HCT116 (cell line): ENCODE measurements around the gene DAZAP1. TPM values are rescaled to one million over a fixed set of nuclear protein-coding genes. Genes with fewer than 3 reads are reported as not detected.
A peak's percentile ranks its signal among the peaks of the same experiment; 100 is the strongest.

Experiments
- ATAC-seq: fragments of 200-7000 bp; cut with Tn5 transposase; 2 replicates; pipeline ENCODE4 v1.9.1; 2020; ENCODE audit warnings: mild to moderate bottlenecking, moderate library complexity
- BruUV-seq: library from RNA; stranded (reverse); fragments of 400-500 nt; replicated peaks from 2 replicates; lab custom pipeline; 2021; lab: Mats Ljungman, UMichigan
- CTCF ChIA-PET: fragments of 300-600 bp; sonication (Branson Sonifier 250); formaldehyde crosslinking; loops from one replicate; lab custom pipeline; 2021; ENCODE audit warnings: antibody characterized with exemption; lab: Charles Lee
- POLR2A ChIA-PET: fragments of 300-600, 350-600 bp; sonication (Branson Sonifier 250); formaldehyde crosslinking; loops from one replicate; lab custom pipeline; 2021; ENCODE audit warnings: antibody characterized with exemption; lab: Charles Lee
- RAD21 ChIA-PET, 2 experiments: fragments of 300-600 bp; sonication (Branson Sonifier 250); formaldehyde crosslinking; loops; one replicate each; lab custom pipeline; 2023; ENCODE audit warnings: low total read pairs in 2 of 2; ENCODE audit not compliant: uncharacterized antibody in 2 of 2, unreplicated experiment in 2 of 2, low non-redundant PET in 1 of 2; lab: Charles Lee
- DNase-seq: peaks from one replicate; pipeline ENCODE4 v3.0.0-alpha.2; 2010; ENCODE audit warnings: low read depth, low spot score
- H2AFZ ChIP-seq: fragments of 200-600 bp; shearing (Covaris generic), sonication (generic); 2 replicates; pipeline ENCODE4 v1.6.1; 2017; ENCODE audit warnings: low read depth, mixed run types, mixed read lengths, antibody characterized with exemption, low read length; ENCODE audit not compliant: poor library complexity, severe bottlenecking
- H3K27ac ChIP-seq: 2 replicates; pipeline ENCODE4 v1.5.1; 2012; ENCODE audit warnings: low read depth, low read length
- H3K27me3 ChIP-seq: fragments of 200-600 bp; sonication (generic); 2 replicates; pipeline ENCODE4 v1.6.1; 2016; ENCODE audit warnings: mixed run types, low read length, mixed read lengths; ENCODE audit not compliant: insufficient read depth
- H3K36me3 ChIP-seq, 2 experiments: fragments of 200-500 bp in 1 of 2; fragments of 200-600 bp in 1 of 2; sonication (Bioruptor generic) in 1 of 2; sonication (generic) in 1 of 2; 2 replicates each; pipeline versions ENCODE4 v1.5.1 to v1.6.1; 2014 to 2016; ENCODE audit warnings: low read length in 2 of 2, inconsistent platforms in 1 of 2, mixed read lengths in 1 of 2, mixed run types in 1 of 2; ENCODE audit not compliant: insufficient read depth in 2 of 2, control insufficient read depth in 1 of 2
- H3K4me1 ChIP-seq, 2 experiments: fragments of 200-600 bp in 1 of 2; sonication (generic) in 1 of 2; 2 replicates each; pipeline versions ENCODE4 v1.5.1 to v1.6.1; 2012 to 2017; ENCODE audit warnings: low read length in 2 of 2, inconsistent platforms in 1 of 2, mild to moderate bottlenecking in 1 of 2, mixed read lengths in 1 of 2, mixed run types in 1 of 2, moderate library complexity in 1 of 2; ENCODE audit not compliant: insufficient read depth in 2 of 2, control insufficient read depth in 1 of 2
- H3K4me2 ChIP-seq: fragments of 200-600 bp; sonication (generic); 2 replicates; pipeline ENCODE4 v1.6.1; 2017; ENCODE audit warnings: mixed run types, low read length, mixed read lengths
- H3K4me3 ChIP-seq, 2 experiments: fragments of 200-600 bp in 1 of 2; sonication (generic) in 1 of 2; replicated peaks in 1 of 2; 2 replicates each; pipeline ENCODE4 v1.5.1; 2011 to 2016; ENCODE audit warnings: low read length in 2 of 2, control low read depth in 1 of 2, low read depth in 1 of 2, mild to moderate bottlenecking in 1 of 2, mixed read lengths in 1 of 2, mixed run types in 1 of 2
- H3K79me2 ChIP-seq: fragments of 200-600 bp; sonication (generic); 2 replicates; pipeline ENCODE4 v1.6.1; 2017; ENCODE audit warnings: mild to moderate bottlenecking, mixed run types, low read length, moderate library complexity, mixed read lengths; ENCODE audit not compliant: insufficient read depth
- H3K9ac ChIP-seq: fragments of 200-600 bp; sonication (generic); 2 replicates; pipeline ENCODE4 v1.6.1; 2016; ENCODE audit warnings: low read length, mixed read lengths
- H3K9me2 ChIP-seq: fragments of 200-600 bp; sonication (generic), shearing (Covaris generic); 2 replicates; pipeline ENCODE4 v1.6.1; 2017; ENCODE audit warnings: mixed run types, mild to moderate bottlenecking, moderate library complexity; ENCODE audit not compliant: insufficient read depth
- H3K9me3 ChIP-seq, 2 experiments: fragments of 200-500 bp in 1 of 2; fragments of 200-600 bp in 1 of 2; sonication (Bioruptor generic) in 1 of 2; sonication (generic) in 1 of 2; 2 replicates each; pipeline ENCODE4 v1.6.1; 2014 to 2017; ENCODE audit warnings: low read length in 2 of 2, mixed read lengths in 2 of 2, inconsistent platforms in 1 of 2, low read depth in 1 of 2, mild to moderate bottlenecking in 1 of 2, mixed run types in 1 of 2, moderate library complexity in 1 of 2; ENCODE audit not compliant: control insufficient read depth in 1 of 2, insufficient read depth in 1 of 2
- H4K20me1 ChIP-seq: fragments of 200-600 bp; sonication (generic), shearing (Covaris generic); 2 replicates; pipeline ENCODE4 v1.6.1; 2017; ENCODE audit warnings: mixed run types, mild to moderate bottlenecking, moderate library complexity; ENCODE audit not compliant: insufficient read depth
- EGR1 ChIP-seq: IDR thresholded peaks from 2 replicates; pipeline ENCODE4 v1.6.1; 2012; ENCODE audit warnings: low read depth
- FOSL1 ChIP-seq: IDR thresholded peaks from 2 replicates; pipeline ENCODE4 v1.6.1; 2012; ENCODE audit warnings: low read depth
- MAX ChIP-seq: IDR thresholded peaks from 2 replicates; pipeline ENCODE4 v1.6.1; 2012
- REST ChIP-seq: IDR thresholded peaks from 2 replicates; pipeline ENCODE4 v1.6.1; 2012; ENCODE audit warnings: low read depth
- SIN3A ChIP-seq: IDR thresholded peaks from 2 replicates; pipeline ENCODE4 v1.6.1; 2012; ENCODE audit warnings: low read depth
- SRF ChIP-seq: IDR thresholded peaks from 2 replicates; pipeline ENCODE4 v1.6.1; 2012; ENCODE audit warnings: low read depth
- intact Hi-C: fragments of 100-400 bp; cut with micrococcal nuclease; formaldehyde crosslinking; loops from 2 replicates; pipeline ENCODE4 v1.10.0; 2022
- total RNA-seq: library from RNA; stranded (reverse); gene quantifications from one replicate; pipeline ENCODE4 v1.2.1, GENCODE V29; 2021; ENCODE audit not compliant: unreplicated experiment

The DAZAP1 gene
- total RNA-seq, 1 experiment from 2014 or later = 191 TPM

GRCh38 chr19:1401889-1402217 lies 5.5 kb upstream of the DAZAP1 start:
- DNase-seq (no peak), ATAC-seq (no peak)
- Histone ChIP-seq H2AFZ (peak overlapping the region; percentile 26), H4K20me1 (no peaks in the 10 kb centered on the region), H3K4me3 (peak overlapping the region; percentile 36 to 96), H3K9me2 (no peaks in the 10 kb centered on the region), H3K4me2 (peak overlapping the region; percentile 99), H3K36me3 (peaks cover 0 to 6% of the 10 kb centered on the region in 2 experiments; a peak in 2 of 4 replicates), H3K9ac (peak overlapping the region; percentile 89), H3K79me2 (peaks cover 14% of the 10 kb centered on the region), H3K9me3 (no peaks in the 10 kb centered on the region), H3K27ac (peak overlapping the region; percentile 91), H3K4me1 (peaks cover 16 to 49% of the 10 kb centered on the region in 2 experiments), H3K27me3 (no peaks in the 10 kb centered on the region)
- intact Hi-C loops = loop anchor here (10.0 kb wide), 1 partner anchor 127 kb away; the partner anchor contains the start of gene FAM174C
- RAD21 ChIA-PET = no interaction called here
- CTCF ChIA-PET = no interaction called here
- BruUV-seq = no TSS peak
- POLR2A ChIA-PET = no interaction called here
- TF ChIP-seq SIN3A (no peak), REST (no peak), FOSL1 (no peak), EGR1 (no peak)

GRCh38 chr19:1402411-1403070 lies 4.8 kb upstream of the DAZAP1 start:
- H3K4me1 ChIP-seq = peaks cover 16 to 45% of the 10 kb centered on the region in 2 experiments
- H3K79me2 ChIP-seq = peaks cover 14% of the 10 kb centered on the region
- TF ChIP-seq SRF = no peak
- TF ChIP-seq MAX = peak; percentile 29; the same call in 1 of the 2 replicates
- TF ChIP-seq, all 23 proteins: peak for 1
- no TSS peak for BruUV-seq
- Histone ChIP-seq H3K9ac (no peak overlapping the region), H4K20me1 (no peaks in the 10 kb centered on the region), H3K4me2 (peak overlapping the region; percentile 29), H3K27me3 (no peaks in the 10 kb centered on the region), H3K9me3 (no peaks in the 10 kb centered on the region), H3K36me3 (peaks cover 0 to 6% of the 10 kb centered on the region in 2 experiments; a peak in 2 of 4 replicates), H3K27ac (0 out of 2 replicates have a peak overlapping the region, but pooled peaks have one; percentile 30), H2AFZ (no peak overlapping the region), H3K9me2 (no peaks in the 10 kb centered on the region), H3K4me3 (0 out of 4 replicates have a peak overlapping the region, but pooled peaks of 1 of the 2 experiments have one; percentile 7)
- POLR2A ChIA-PET = interaction anchor here (0.9 kb wide), 1 partner anchor 20 kb away, joined by 3 read pairs; no protein-coding TSS in a partner anchor
- DNase-seq (no peak), ATAC-seq (no peak)
- RAD21 ChIA-PET = no interaction called here
- intact Hi-C loops = loop anchor here (10.0 kb wide), 1 partner anchor 128 kb away; the partner anchor contains the start of gene FAM174C
- CTCF ChIA-PET = no interaction called here
